HG03097 (cell line): Measurements from ENCODE around the gene PRELID3B.

Experiments
- ATAC-seq: cut with Tn5 transposase; IDR thresholded peaks from one replicate; pipeline ENCODE4 v1.9.1; 2021; ENCODE audit not compliant: unreplicated experiment, low FRiP score

PRELID3B gene

GRCh38 chr20:59010995-59011873, 31.4 kb downstream of the PRELID3B start:
- ATAC-seq, result no peak

GRCh38 chr20:59010321-59010994, 32.1 kb downstream of the PRELID3B start:
- ATAC-seq, result no peak

GRCh38 chr20:59008715-59009336, 33.8 kb downstream of the PRELID3B start:
- no peak for ATAC-seq

GRCh38 chr20:59007665-59008511, 34.7 kb downstream of the PRELID3B start:
- ATAC-seq, result peak; percentile 29

- ATAC-seq, result no peak
Measured at GRCh38 chr20:59006864-59007664, 35.5 kb downstream of the PRELID3B start, which contains the start of gene CTSZ. Gene CTSZ, minus strand, starts transcription at chr20:59007254. Its CDS starts 126 bp downstream, at chr20:59007128.

GRCh38 chr20:59006167-59006863, 36.3 kb downstream of the PRELID3B start:
- ATAC-seq, result no peak

- no peak for ATAC-seq
Measured at GRCh38 chr20:59005523-59006166, 36.9 kb downstream of the PRELID3B start.

GRCh38 chr20:59004763-59005522, 37.6 kb downstream of the PRELID3B start:
- peak; percentile 61 for ATAC-seq

- no peak for ATAC-seq
Measured at GRCh38 chr20:59004493-59004762, 38.2 kb downstream of the PRELID3B start.

GRCh38 chr20:59003836-59004492, 38.6 kb downstream of the PRELID3B start:
- ATAC-seq, result no peak

- ATAC-seq, result no peak
Measured at GRCh38 chr20:59002874-59003399, 39.6 kb downstream of the PRELID3B start.

- no peak for ATAC-seq
Measured at GRCh38 chr20:59002388-59002787, 40.2 kb downstream of the PRELID3B start.

- no peak for ATAC-seq
Measured at GRCh38 chr20:59001449-59002171, 41.0 kb downstream of the PRELID3B start.

GRCh38 chr20:59001068-59001448, 41.5 kb downstream of the PRELID3B start:
- no peak for ATAC-seq

- ATAC-seq, result no peak
Measured at GRCh38 chr20:59000326-59000725, 42.3 kb downstream of the PRELID3B start.

- ATAC-seq, result no peak
Measured at GRCh38 chr20:58998656-58999055, 43.9 kb downstream of the PRELID3B start.
